COLO668 (cell line): ENCODE data around the gene EPHB1.
"Not testable (repeated sequence)": the region's sequence is repeated elsewhere in the genome, so short reads cannot be mapped to it uniquely, and the experiment has no call there.

Experiments
- DNase-seq: peaks from one replicate; lab custom pipeline; 2025; ENCODE audit not compliant: unreplicated experiment; lab: John Stamatoyannopoulos, UW

EPHB1 gene

GRCh38 chr3:135034891-135035440 is 239.9 kb downstream of the EPHB1 start:
- no peak for DNase-seq

GRCh38 chr3:135038186-135038585 is 243.1 kb downstream of the EPHB1 start:
- no peak for DNase-seq

- DNase-seq: not testable (repeated sequence)
These were observed 244.5 kb downstream of the EPHB1 start for GRCh38 chr3:135039536-135039935.

- DNase-seq: no peak
These were observed 245.5 kb downstream of the EPHB1 start for GRCh38 chr3:135040321-135041240.

- DNase-seq: no peak
These were observed 246.5 kb downstream of the EPHB1 start for GRCh38 chr3:135041601-135042000.

- no peak for DNase-seq
These were observed 252.0 kb downstream of the EPHB1 start for GRCh38 chr3:135047061-135047460.

GRCh38 chr3:135050536-135050935 is 255.5 kb downstream of the EPHB1 start:
- no peak for DNase-seq

- DNase-seq: no peak
These were observed 256.4 kb downstream of the EPHB1 start for GRCh38 chr3:135051409-135051973.

- DNase-seq: no peak
These were observed 260.4 kb downstream of the EPHB1 start for GRCh38 chr3:135055449-135055848.

- DNase-seq: peak; percentile 45
These were observed 261.1 kb downstream of the EPHB1 start for GRCh38 chr3:135056084-135056730.

GRCh38 chr3:135056733-135057310 is 261.8 kb downstream of the EPHB1 start:
- DNase-seq: no peak

- no peak for DNase-seq
These were observed 262.9 kb downstream of the EPHB1 start for GRCh38 chr3:135057996-135058395.

- no peak for DNase-seq
These were observed 264.5 kb downstream of the EPHB1 start for GRCh38 chr3:135059580-135059979.

GRCh38 chr3:135066844-135067727 is 272.0 kb downstream of the EPHB1 start:
- peak; percentile 77 for DNase-seq

GRCh38 chr3:135068011-135068410 is 273.0 kb downstream of the EPHB1 start:
- DNase-seq: no peak

GRCh38 chr3:135069406-135069805 is 274.3 kb downstream of the EPHB1 start:
- no peak for DNase-seq

GRCh38 chr3:135071483-135071882 is 276.4 kb downstream of the EPHB1 start:
- DNase-seq: no peak

- DNase-seq: no peak
These were observed 277.4 kb downstream of the EPHB1 start for GRCh38 chr3:135072431-135072830.

- no peak for DNase-seq
These were observed 280.1 kb downstream of the EPHB1 start for GRCh38 chr3:135075157-135075556.

- DNase-seq: no peak
These were observed 281.3 kb downstream of the EPHB1 start for GRCh38 chr3:135076341-135076740.
